NCI-H146 treated with DMSO at 0.1 percent for 48 hours (cell line): ENCODE results near the gene MRPS7.
"Not testable (repeated sequence)": the region's sequence is repeated elsewhere in the genome, so short reads cannot be mapped to it uniquely, and the experiment has no call there.

Experiments used
- DNase-seq: peaks from one replicate; lab custom pipeline; 2025; ENCODE audit not compliant: unreplicated experiment; lab: John Stamatoyannopoulos, UW

MRPS7 gene

DNA sequence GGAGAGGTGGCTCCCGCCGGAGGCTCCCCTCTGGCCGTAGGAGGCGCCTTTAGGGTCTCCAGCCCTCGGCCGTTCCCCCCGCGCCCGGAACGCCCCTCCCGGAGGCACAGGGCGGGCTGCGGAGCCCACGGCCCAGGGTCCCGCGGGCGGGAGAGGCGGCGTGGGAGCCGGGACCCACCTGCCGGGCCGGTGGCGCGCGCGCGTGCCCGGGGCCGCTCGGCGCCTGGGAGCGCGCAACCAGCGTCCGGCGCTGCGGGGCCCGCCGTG, 9.2 kb downstream of the MRPS7 start, which contains the start of gene MIF4GD:
Gene MIF4GD (minus strand): TSS at position 266 of the 267 bp plus-strand sequence. CDS start 1,036 bp downstream, outside the sequence.
- DNase-seq = no peak

DNA sequence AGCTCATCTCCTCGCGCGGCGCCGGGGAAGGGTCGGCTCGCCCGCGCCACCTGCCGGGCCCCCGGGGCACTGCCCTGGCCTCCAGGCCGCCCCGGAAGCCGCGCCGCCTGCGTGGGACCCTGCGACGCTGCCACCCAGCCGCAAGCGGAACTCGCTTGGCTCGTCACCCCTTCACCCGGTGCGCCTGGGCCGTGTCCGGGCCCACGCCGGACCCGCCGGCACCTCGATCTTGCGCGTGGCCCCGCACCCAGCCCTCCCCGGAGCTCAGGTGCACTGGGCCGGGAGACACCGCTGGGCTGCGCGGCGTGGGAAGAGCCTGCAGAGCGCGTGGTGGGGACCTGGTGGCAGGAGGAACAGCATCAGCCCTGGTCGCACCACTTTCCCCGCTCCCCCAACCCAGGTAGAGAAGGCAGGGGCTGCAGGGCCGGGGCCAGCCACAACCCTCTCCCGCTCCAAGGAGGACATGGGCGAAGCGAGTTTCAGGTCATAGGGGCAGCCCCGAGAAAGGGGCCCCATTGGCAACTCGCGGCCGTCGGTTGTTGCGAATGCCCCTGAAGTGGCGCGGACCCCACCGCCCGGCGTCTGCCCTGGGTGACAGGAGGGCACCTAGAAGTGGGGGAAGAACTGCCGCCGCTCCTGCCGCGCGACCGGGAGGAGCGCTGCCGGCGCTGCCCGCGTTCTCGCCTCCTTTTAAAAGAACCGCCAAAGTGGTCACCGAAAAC, 9.7 kb downstream of the MRPS7 start:
- peak; percentile 41 for DNase-seq

DNA sequence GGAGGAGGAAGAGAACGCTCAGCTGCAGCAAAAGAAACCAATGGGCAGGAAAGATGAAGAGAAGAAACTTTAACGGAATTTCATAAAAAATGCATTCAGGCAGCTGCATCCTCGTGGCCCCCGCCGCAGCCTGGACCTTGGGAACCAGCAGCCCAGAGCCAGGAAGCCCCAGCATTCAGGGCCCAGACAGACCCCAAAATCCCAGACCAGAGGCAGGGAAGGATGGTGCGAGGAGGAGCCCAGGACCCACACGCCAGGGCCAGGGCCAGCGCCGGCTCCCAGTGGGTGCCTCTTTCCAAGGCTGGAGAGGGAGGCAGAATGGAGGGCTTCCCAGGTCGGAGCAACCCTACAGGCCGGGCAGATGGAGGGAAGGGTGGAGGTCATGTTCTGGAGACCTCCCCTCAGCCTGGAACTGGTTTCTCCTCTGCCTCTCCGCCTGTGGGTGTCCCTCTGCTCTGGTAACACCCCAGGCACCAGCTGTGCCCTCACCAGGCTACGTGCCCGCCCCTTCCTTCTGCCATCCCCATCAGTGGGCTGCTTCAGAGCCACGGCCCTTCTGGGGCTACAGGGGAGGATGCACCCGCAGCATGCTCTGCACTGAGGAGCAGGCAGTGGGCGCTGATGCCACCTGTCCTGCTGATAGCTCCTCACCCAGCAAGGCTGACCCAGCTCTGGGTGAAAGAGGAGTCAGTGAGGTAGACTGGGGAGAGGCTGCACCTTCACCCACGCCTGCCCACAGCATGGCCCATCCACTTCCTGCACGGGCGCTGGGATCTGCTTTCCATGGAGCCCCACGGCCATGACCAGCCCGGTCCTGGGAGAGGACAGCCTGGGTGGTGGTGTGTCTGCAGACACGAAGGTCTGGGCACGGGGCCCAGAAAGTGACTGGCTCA, 10.5 kb downstream of the MRPS7 start:
- DNase-seq = no peak

DNA sequence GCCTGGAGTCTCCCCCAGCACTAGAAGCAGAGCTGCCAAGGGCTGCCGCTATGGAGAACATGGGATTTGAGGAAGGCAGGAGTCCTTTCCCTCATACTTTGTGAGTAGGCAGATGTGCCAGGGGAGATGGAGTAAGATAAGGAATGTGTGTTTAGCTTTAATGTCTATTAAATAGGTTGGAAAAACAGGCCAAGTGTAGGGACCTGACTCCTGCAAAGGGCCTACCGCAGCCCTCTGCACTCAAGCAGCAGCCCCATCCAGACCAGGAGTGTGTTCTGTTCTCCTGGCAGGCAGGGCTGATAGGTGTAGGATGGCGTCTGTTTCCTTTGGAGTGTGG, 11.1 kb downstream of the MRPS7 start:
- no peak for DNase-seq

DNA sequence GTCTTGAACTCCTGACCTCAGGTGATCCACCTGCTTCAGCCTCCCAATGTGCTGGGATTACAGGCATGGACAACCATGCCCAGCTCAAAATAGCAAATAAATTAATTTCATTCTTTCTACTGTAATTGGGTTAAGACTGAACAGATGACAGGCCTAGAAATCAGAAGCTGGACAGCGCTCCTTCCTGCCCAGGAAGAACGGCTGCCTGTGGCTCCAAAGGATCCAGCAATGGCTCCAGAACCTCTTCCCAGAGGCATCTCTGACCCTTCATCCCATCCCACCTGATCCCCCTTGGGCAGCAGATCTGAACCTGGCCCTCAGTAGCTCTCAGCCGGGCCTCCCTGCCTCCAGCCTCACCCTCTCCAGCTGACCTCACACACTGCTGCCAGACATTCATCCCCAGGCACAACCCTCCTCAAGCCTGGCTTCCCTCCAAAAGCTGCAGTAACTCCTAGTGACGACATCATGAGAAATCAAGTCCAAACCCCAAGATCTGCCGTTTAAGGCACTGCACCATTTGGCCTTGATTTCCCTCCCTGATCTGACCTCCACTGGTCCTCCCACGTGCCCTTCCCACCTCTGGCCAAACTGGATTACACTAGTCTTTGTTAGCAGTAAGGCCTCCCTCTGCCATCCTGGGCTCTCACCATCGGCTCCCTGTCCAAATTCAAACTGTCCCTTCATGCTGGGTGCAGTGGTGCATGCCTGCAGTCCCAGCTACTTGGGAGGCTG, 12.5 kb downstream of the MRPS7 start:
- no peak for DNase-seq

DNA sequence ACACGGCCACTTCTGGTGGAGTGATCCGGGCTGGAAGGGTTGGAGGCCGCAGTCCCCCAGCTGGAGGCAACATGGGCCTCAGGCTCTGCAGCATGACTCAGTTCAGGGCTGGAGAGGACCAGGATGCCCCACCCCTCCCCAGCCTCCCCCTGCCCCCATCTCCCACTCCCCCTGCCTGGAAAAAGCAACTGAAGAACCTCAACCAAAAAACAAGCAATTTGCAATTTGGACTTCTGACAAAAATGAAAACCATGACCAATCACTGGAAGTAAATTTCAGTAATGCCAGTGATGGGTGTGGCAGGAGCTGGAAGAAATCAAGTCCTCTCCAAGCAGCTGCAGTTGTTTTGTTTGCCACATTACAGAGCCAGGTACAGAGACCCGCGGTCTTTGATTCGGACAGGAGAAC, 16.0 kb downstream of the MRPS7 start:
- no peak for DNase-seq

DNA sequence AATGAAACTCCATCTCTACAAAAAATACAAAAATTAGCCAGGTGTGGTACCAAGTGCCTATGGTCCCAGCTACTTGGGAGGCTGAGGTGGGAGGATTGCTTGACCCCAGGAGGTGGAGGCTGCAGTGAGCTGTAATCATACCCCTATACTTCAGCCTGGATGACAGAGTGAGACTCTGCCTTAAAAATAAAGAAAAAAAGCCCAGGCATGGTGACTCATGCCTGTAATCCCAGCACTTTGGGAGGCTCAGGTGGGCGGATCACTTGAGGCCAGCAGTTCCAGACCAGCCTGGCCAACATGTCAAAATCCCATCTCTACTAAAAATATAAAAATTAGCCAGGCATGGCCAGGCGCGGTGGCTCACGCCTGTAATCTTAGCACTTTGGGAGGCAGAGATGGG, 18.5 kb downstream of the MRPS7 start:
- not testable (repeated sequence) for DNase-seq

DNA sequence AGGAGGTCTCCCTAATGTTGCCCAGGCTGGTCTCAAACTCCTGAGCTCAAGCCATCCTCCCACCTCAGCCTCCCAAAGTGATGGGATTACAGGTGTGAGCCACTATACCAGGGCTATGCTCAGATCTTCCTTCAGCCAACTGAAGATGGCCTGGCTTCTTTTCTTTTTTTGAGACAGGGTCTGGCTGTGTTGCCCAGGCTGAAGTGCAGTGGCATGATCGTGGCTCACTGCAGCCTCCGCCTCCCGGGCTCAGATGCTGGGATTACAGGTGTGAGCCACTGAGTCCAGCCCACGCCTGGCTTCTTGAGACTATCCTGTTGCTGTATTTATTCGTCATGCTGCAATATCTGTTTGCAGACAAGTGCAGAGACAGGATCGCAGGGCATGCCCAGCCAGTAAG, 23.4 kb downstream of the MRPS7 start:
- no peak for DNase-seq

DNA sequence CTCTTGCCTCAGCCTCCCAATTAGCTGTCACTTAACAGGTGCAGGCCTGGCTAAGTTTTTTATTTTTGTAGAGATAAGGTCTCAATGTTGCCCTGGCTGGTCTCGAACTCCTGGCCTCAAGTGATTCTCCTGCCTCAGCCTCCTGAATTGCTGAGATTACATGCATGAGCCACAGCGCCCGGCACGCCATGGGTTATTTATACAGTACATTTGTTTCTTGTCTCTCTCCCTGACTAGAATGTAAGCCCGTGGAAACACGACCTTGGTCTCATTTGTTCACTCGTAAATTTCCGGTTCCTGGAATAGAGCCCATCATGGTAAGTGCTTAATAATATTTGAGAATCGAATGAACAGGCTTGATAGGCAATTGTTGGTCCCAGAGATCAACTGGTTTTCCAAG, 25.5 kb downstream of the MRPS7 start:
- no peak for DNase-seq

DNA sequence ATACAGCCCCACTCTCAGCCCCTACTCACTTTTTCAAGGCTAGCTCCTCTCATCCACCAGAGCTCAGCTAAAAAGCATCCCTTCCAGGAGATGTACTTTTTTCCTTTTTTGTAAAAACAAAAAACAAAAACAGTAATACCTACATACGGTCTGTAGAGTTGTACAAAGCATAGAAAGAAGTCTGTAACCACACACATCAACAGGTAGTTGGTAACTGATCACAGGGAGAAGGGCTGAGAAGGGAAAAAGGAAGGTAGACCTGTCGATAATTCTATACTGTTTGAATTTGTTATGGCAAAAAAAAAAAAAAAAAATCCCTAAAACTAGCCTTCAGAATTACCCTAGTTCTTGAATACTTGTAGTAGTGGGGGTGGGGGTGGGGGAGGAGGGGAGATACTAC, 26.7 kb downstream of the MRPS7 start:
- DNase-seq = no peak

DNA sequence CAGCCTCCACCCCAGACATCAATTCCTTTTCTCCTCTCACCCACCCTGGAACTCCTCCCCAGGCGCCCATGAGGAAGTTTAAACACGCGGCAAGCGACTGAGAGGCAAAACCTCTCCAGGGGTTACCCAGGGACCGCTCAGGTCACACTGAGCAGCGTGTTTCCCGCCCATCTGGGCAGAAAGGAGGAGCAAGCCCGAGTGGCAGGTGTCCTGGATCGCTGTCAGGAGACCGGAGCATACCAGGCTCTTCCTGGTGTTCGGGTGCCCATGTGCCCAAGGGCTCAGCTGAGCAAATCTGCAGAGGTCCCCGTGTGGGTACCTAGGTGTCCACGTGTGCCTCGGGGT, 27.1 kb downstream of the MRPS7 start:
- peak; percentile 72 for DNase-seq

DNA sequence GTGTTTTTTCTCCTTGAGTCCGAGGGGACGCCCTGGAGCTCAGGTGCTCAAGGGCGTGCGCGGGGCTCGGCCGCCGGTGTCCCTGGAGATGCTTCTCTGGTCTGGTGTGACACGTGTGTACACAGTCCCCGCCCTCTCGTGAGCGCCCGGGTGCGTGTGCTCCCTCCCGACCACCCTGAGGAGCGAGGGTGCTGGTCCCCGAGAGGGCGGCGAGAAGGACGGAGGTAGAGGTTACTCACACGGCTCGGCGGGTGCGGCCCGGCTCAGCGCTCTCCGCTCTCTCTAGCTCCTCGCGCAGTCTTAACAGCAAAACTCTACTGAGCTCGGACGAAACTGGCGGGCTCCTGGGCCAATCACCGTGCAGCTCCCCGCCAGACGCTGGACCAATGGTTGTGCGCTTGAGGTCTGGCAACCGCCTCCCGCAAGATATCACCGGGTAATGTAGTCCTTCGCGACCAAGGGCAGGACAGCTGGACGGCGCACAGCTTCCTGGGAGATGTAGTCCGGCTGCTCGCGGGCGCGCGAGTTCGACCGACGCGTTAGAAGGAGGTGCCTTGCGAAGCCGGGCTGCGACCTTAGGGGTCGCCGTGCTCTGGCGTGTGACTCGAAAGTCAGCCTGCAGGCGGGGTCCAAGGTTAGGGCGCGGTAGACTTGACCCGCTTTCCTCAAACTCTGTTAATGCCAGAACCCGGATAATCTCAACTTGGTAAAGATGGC, 27.6 kb downstream of the MRPS7 start, which contains the start of gene SLC25A19:
Gene SLC25A19 (minus strand): TSS at position 319 of the 717 bp plus-strand sequence. CDS start 2,669 bp downstream, outside the sequence.
- DNase-seq = peak; percentile 96

DNA sequence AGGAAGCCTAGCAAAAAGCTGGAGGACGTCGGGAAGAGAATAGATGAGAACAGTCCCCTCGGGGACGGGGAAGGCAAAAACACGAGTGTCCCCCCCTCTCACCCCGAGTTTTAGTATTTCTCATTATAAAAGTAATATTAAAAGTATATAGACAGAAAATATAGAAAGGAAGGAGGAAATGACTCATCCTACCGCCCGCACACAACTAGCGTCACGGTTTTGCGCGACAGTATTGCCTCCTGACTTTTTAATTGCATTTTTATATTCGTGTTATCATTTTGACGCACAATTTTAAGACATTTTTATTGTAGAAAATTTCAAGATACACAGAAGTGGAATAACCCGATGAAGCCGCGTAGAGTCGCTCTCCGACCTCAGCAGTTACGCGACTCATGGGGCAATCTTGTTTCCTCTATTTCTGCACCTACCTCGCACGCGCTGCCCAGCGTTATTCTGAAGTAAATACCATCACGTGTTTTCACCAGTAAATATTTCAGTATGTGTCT, 28.2 kb downstream of the MRPS7 start:
- no peak for DNase-seq

DNA sequence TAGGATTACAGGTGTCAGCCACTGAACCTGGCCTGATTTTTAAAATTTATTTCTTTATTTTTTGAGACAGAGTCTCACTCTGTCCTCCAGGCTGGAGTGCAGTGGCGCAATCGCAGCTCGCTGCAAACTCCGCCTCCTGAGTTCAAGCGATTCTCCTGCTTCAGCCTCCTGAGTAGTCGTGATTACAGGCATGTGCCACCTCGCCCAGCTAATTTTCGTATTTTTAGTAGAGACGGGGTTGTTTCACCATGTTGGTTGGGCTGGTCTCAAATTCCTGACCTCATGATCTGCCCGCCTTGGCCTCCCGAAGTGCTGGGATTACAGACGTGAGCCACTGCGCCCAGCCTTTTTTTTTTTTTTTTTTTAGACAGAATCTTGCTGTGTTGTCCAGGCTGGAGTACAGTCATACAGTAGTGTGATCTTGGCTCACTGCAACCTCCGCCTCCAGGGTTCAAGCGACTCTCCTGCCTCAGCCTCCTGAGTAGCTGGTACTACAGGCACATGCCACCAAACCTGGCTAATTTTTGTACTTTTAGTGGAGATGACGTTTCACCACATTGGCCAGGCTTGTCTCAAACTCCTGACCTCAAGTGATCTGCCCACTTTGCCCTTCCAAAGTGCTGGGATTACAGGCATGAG, 31.2 kb downstream of the MRPS7 start:
- DNase-seq = not testable (repeated sequence)

DNA sequence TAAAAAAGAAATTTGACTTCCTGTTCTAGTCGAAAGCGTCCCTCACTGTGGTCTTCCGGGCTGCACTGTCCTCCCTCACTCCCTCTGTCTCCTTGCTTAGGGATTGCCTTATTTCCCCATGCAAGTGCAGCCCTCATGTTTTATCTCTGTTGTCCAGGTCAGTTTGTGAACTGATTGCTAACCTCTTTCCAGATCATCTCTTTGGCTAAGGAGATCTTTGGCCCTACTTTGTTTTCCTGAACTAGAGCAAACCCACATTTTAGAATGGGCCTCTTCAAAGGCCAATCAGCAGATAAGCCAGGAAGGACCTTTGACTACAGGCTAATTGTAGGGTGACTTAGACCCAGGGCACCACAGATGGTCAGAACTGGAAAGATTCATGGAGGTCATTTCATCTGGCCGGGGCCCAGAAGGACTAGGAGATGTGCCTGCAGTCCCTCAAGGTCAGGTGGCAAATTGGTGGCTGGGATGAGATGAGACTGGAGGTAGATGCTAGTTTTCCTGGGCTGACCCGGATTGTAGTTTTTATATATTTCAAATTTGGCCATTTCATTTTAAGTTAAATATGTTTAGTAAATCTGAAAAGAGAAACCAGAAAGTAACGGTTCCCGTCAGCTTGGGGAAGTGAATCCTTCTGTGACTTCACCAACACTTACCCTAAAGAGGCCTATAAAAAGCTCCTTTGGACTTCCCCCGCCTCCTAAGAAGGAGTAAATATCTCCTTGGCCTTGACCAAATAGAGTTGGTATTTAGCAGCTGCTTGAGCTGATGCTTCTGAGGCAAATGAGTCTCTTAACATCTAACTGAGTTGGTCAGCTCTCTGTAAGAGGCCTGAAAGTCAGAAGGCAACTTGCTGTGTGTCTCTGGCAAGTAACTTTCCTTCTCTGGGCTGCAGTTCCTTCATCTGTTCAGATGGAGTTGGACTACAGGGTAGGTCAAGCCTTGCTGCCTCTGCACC, 33.8 kb downstream of the MRPS7 start:
- no peak for DNase-seq

DNA sequence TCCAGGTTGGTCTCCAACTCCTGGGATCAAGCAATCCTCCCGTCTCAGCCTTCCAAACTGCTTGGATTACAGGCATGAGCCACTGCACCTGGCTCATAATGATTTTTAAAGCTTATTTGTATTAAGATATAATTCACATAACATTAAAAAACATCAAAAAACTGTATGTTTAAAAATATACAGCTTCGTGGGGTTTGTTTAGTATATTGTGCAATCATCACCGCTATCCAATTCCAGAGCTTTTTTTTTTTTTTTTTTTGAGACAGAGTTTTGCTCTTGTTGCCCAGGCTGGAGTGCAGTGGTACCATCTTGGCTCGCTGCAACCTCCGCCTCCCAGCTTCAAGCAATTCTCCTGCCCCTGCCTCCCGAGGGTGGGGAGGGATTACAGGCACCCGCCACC, 38.6 kb downstream of the MRPS7 start:
- DNase-seq = no peak

DNA sequence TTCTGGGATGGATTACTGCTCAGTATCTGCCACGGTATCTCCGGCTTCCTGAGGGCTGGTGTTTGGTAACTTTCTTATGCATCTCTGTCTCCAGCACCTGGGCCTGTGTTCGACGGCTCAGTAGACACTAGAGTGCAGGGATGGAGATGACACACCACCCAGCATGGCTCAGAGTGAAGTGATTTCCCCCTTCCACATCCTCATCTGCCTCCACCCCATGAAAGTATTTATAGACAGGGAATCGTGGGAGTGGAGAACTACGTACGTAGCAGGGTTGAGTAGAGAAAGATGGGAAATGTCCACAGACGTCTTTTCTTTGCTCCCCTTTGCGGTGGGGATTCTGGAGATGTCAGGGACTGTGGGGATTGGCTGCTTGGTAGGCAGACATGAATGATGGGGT, 39.4 kb downstream of the MRPS7 start:
- DNase-seq = no peak

DNA sequence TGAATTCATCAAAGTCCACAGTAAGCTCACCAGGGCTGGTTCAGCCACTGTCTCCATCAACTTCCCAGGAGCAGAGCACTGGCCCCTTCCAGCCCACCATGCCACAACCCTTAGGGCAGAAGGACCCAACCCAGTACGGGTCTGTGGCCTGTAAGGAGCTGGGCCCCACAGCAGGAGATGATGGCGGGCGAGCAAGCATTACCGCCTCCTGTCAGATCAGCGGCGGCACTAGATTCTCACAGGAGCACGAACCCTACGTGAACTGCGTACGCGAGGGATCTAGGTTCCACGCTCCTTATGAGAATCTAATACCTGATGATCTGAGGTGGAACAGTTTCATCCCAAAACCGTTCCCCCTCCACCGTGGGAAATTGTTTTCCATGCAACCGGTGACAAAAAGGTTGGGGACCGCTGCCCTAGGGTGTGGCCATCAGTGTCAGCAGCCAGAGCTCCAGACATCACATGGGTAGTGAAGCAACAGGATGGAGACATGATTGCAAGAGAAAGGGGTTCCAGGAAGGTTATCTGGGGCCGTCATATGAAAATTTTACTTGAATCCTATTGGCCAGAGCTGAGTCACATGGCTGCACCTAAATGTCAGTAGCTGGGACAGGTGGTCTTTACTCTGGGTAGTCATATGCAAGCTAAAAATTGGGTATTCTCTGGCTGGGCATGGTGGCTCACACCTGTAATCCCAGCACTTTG, 40.0 kb downstream of the MRPS7 start:
- no peak for DNase-seq
